ENCODE measurements around the gene LRRC27.
A peak's percentile ranks its signal among the peaks of the same experiment; 100 is the strongest.

LRRC27 gene

DNA sequence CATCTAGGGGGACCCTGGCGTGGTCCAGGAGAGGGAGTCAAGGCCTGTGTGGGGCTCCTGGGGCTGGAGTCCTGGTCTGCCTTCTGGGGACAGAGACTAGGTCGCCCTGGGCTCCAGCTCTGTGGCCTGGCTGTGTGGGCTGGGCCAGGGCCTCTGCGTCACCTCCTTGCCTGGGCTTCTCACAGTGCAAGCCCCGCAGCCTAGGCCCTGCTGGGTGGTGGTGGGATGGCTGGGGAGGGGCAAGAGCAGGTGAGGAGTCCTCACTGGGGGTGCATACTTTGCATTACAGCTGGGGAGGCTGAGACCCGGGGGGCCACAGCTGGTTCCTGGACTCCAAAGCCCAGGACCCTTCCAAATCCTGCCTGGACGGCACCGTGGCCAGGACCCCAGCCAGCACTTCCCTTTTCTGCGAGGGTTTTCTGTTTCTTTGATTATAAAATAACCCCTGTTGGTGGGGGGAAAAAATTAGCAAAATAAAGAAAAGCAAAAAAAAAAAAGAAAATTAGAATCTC, 88.5 kb downstream of the LRRC27 start:
- Mint-ChIP-seq H3K9me3 (no peaks in the 10 kb centered on the region), H3K36me3 (ENCODE audit: low read depth) (no peaks in the 10 kb centered on the region), H3K27ac (no peak overlapping the region), H3K27me3 (no peaks in the 10 kb centered on the region), H3K4me1 (ENCODE audit: low read depth) (peaks cover 28% of the 10 kb centered on the region), H3K4me3 (no peak overlapping the region)
- no peak for DNase-seq

DNA sequence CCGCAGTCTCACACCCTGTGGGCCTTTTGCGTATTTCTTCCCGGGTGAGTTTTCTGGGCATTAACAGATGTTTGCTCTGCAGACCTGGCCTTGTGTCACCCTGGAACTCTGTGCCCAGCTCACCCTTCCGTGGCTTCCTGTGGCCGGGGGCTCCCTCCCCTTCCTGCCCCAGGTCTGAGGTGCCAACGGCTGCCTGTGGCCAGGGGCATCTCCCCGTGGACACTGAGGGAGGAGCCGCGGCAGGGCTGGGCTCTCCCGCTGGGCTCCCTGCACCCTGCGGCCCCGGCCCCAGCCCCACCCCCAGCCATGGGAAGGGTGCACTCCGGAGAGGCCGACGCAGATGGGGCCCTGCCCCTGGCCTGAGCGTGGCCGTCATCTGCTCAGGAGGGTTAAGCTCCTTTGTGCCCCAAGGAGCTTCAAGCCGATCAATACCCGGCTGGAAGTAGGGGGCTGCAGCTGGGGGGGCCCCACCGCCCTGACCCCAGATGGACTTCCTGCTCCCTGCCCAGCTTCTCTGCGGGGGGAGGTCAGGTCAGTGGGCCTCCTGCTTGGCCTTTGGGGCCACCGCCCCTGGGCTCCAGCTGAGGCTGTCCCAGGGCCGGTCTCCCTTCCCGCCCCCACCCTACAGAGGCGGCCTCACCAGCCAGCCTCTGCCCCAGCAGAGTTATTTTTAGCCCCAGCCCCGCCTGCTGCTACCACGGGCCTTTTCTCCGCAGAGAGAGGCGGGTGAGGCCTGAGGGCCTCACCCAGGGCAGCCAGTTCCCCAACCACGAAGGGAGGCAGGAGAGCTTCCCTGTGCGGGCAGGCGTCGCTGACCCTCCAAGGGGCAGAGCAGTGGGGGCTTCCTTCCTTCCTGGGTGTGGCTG, 89.2 kb downstream of the LRRC27 start:
- H3K4me1 Mint-ChIP-seq (ENCODE audit: low read depth), result peaks cover 28% of the 10 kb centered on the region
- H3K36me3 Mint-ChIP-seq (ENCODE audit: low read depth), result no peaks in the 10 kb centered on the region
- H3K4me3 Mint-ChIP-seq, result no peak overlapping the region
- peak overlapping the region; percentile 67 for H3K27ac Mint-ChIP-seq
- H3K27me3 Mint-ChIP-seq, result no peaks in the 10 kb centered on the region
- H3K9me3 Mint-ChIP-seq, result no peaks in the 10 kb centered on the region
- peak; percentile 54 for DNase-seq

GRCh38 chr10:132421847-132422751, 90.1 kb downstream of the LRRC27 start:
- H3K27ac Mint-ChIP-seq, result peak overlapping the region; percentile 81
- DNase-seq, result no peak
- H3K27me3 Mint-ChIP-seq, result no peaks in the 10 kb centered on the region
- no peaks in the 10 kb centered on the region for H3K36me3 Mint-ChIP-seq (ENCODE audit: low read depth)
- H3K4me1 Mint-ChIP-seq (ENCODE audit: low read depth), result peaks cover 28% of the 10 kb centered on the region
- no peaks in the 10 kb centered on the region for H3K9me3 Mint-ChIP-seq
- H3K4me3 Mint-ChIP-seq, result no peak overlapping the region

- H3K9me3 Mint-ChIP-seq, result no peaks in the 10 kb centered on the region
- peak overlapping the region; percentile 81 for H3K27ac Mint-ChIP-seq
- no peak overlapping the region for H3K4me3 Mint-ChIP-seq
- H3K36me3 Mint-ChIP-seq (ENCODE audit: low read depth), result no peaks in the 10 kb centered on the region
- no peaks in the 10 kb centered on the region for H3K27me3 Mint-ChIP-seq
- no peak for DNase-seq
- H3K4me1 Mint-ChIP-seq (ENCODE audit: low read depth), result peaks cover 28% of the 10 kb centered on the region
These were observed 91.2 kb downstream of the LRRC27 start for GRCh38 chr10:132422903-132423825.

DNA sequence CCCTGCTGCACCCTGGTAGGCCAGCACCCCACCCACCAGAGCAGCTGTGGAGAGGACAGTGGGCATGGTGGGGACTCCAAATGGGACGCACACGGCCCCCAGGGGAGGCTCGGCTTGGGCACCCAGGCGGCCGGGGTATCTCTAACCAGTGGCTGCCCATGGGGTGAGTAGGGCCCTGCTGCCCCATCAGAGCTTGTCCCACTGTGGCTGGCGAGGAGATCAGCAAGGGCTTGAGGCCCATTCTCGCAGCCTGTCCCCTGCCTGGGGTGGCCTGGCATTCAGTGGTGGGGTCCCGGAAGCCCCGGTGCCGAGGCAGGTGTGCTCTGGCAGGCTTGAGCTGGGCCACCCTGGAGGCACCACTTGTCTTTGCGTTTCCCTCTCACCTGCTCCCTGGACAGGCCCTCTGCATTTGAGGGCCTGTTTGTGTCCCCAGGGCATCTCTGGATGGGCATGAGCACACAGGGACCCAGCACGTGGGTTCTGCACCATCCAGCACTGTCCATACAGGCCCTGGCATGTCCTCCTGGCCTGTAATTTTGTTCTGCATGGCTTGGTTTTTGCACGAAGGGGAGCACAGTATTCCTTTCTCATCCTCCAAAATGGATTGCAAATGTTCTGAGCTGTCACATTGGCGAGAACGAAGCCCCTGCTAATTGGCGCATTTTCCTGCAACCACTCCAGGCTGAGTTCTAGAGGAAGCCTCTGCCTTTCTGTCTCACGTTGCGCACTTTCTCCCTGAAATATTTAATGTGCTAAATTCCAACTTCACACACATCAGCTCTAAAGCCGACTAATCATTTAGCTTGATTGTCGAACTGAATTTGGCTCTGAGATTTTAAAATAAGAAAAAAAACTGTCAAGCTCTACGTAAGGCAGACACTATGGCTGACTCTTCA, 92.2 kb downstream of the LRRC27 start:
- Mint-ChIP-seq H3K4me1 (ENCODE audit: low read depth) (peaks cover 28% of the 10 kb centered on the region), H3K9me3 (no peaks in the 10 kb centered on the region), H3K27me3 (no peaks in the 10 kb centered on the region), H3K27ac (no peak overlapping the region), H3K4me3 (no peak overlapping the region), H3K36me3 (ENCODE audit: low read depth) (no peaks in the 10 kb centered on the region)
- DNase-seq, result no peak

DNA sequence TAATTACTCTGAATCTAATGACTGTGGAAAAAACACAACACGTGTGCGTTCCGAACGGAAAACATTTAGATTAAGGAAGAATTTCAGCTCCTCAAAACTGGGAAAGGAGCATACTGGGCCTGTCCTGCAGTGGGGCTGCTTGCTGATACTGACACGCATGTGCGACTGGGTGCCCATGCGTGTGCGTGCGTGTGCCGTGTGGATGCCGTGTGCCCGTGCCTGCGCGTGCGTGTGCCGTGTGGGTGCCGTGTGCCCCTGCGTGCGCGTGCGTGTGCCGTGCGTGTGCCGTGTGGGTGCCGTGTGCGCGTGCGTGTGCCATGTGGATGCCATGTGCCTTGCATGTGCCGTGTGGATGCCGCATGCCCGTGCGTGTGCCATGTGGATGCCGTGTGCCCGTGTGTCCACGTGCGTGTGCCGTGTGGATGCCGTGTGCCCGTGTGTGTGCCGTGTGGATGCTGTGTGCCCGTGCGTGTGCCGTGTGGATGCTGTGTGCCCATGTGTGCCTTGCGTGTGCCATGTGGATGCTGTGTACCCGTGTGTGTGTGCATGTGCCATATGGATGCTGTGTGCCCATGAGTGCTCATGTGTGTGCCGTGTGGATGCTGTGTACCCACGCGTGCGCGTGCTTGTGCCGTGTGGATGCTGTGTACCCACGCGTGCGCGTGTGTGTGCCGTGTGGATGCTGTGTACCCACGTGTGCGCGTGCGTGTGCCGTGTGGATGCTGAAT, 93.2 kb downstream of the LRRC27 start:
- H3K36me3 Mint-ChIP-seq (ENCODE audit: low read depth), result no peaks in the 10 kb centered on the region
- no peaks in the 10 kb centered on the region for H3K27me3 Mint-ChIP-seq
- H3K4me1 Mint-ChIP-seq (ENCODE audit: low read depth), result peaks cover 24% of the 10 kb centered on the region
- H3K4me3 Mint-ChIP-seq, result no peak overlapping the region
- H3K9me3 Mint-ChIP-seq, result no peaks in the 10 kb centered on the region
- no peak overlapping the region for H3K27ac Mint-ChIP-seq
- DNase-seq, result no peak

GRCh38 chr10:132425757-132426155, 93.8 kb downstream of the LRRC27 start:
- no peaks in the 10 kb centered on the region for H3K9me3 Mint-ChIP-seq
- H3K27me3 Mint-ChIP-seq, result no peaks in the 10 kb centered on the region
- peaks cover 23% of the 10 kb centered on the region for H3K4me1 Mint-ChIP-seq (ENCODE audit: low read depth)
- DNase-seq, result no peak
- no peak overlapping the region for H3K4me3 Mint-ChIP-seq
- no peaks in the 10 kb centered on the region for H3K36me3 Mint-ChIP-seq (ENCODE audit: low read depth)
- no peak overlapping the region for H3K27ac Mint-ChIP-seq

DNA sequence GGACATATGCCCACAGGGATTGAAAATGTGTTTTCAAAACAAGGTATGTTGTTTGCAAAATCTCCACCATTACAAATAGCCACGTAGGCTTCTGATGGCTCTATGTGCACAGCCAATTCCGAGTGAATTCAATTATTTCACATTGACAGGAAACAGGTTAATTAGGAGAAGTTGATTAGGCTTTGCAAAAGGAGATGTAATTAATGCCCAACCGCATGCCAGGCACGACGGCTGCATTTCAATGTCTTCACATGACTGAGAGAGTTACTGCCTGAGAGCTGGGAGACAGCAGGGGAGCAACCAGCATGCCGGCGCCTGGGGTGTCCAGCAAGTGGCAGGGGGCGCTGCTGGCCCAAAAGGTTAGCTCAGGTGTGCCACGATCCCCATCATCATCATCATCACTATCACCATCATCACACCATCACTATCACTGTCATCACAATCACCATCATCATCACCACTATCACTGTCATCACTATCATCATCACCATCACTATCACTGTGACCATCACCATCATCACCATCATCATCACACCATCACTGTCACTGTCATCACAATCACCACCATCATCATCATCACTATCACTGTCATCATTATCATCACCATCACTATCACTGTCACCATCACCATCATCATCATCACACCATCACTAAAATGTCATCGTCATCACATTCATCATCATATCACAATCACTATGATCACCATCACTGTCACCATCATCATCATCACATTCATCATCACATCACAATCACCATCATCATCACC, 95.2 kb downstream of the LRRC27 start:
- Mint-ChIP-seq H3K4me3 (no peak overlapping the region), H3K27me3 (no peaks in the 10 kb centered on the region), H3K4me1 (ENCODE audit: low read depth) (peaks cover 11% of the 10 kb centered on the region), H3K9me3 (no peaks in the 10 kb centered on the region), H3K27ac (no peak overlapping the region), H3K36me3 (ENCODE audit: low read depth) (no peaks in the 10 kb centered on the region)
- DNase-seq, result no peak

- no peaks in the 10 kb centered on the region for H3K9me3 Mint-ChIP-seq
These were observed 96.0 kb downstream of the LRRC27 start for GRCh38 chr10:132427939-132428367.

DNA sequence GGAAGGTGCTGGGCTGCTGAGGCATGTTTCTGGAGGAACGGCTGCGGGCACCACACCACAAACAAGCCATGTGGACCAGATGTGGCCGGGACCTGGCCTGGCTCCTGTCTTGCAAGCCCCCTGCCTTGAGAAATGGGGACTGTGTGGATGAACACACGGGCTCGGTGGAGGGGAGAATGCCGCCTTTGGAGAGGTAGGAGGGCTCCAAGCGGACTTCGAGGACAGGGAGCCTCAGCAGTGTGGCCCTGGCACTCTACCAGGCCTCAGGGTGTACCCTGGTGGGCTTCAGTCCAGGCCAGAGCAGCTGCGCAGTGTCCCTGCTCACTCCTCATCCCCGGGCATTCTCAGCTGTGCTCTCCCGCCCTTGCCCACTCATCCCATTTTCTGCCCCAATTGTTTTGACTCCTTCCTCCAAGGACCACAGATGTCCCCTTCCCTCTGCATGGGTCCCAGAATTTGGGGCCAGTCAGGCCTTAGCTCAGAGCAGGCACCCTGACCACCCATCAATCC, 96.5 kb downstream of the LRRC27 start:
- Mint-ChIP-seq H3K4me3 (no peak overlapping the region), H3K4me1 (ENCODE audit: low read depth) (no peaks in the 10 kb centered on the region), H3K36me3 (ENCODE audit: low read depth) (no peaks in the 10 kb centered on the region), H3K27ac (no peak overlapping the region), H3K27me3 (no peaks in the 10 kb centered on the region), H3K9me3 (no peaks in the 10 kb centered on the region)
- no peak for DNase-seq

More at GRCh38 chr10:132427939-132428367, 96.0 kb downstream of the LRRC27 start:
- no peaks in the 10 kb centered on the region for H3K27me3 Mint-ChIP-seq
- no peak overlapping the region for H3K4me3 Mint-ChIP-seq
- H3K4me1 Mint-ChIP-seq (ENCODE audit: low read depth), result peaks cover 5% of the 10 kb centered on the region
- no peaks in the 10 kb centered on the region for H3K36me3 Mint-ChIP-seq (ENCODE audit: low read depth)
- H3K27ac Mint-ChIP-seq, result no peak overlapping the region
- no peak for DNase-seq
